Ectodermal cell (in vitro differentiated cells): Measurements from ENCODE around the gene COL19A1.
"Not testable (repeated sequence)": the region's sequence is repeated elsewhere in the genome, so short reads cannot be mapped to it uniquely, and the experiment has no call there.

Experiments used
- H3K27ac ChIP-seq: 2 replicates; pipeline ENCODE4 v1.7.0; 2013; ENCODE audit warnings: mild to moderate bottlenecking, low read depth, low read length; ENCODE audit not compliant: insufficient read depth, poor library complexity, severe bottlenecking
- H3K27me3 ChIP-seq: 2 replicates; pipeline ENCODE4 v1.7.0; 2013; ENCODE audit warnings: mild to moderate bottlenecking, low read length; ENCODE audit not compliant: insufficient read depth, control insufficient read depth, poor library complexity, severe bottlenecking
- H3K36me3 ChIP-seq: one replicate; pipeline ENCODE4 v1.7.0; 2013; ENCODE audit warnings: low read length; ENCODE audit not compliant: control insufficient read depth, insufficient read depth
- H3K4me1 ChIP-seq: one replicate; pipeline ENCODE4 v1.7.0; 2013; ENCODE audit warnings: low read length; ENCODE audit not compliant: control insufficient read depth, insufficient read depth
- H3K4me3 ChIP-seq: 2 replicates; pipeline ENCODE4 v1.7.0; 2013; ENCODE audit warnings: low read depth, low read length, control low read depth; ENCODE audit not compliant: insufficient read depth
- H3K9me3 ChIP-seq: 2 replicates; pipeline ENCODE4 v1.7.0; 2013; ENCODE audit warnings: mild to moderate bottlenecking, low read length, moderate library complexity; ENCODE audit not compliant: control insufficient read depth
- WGBS, 2 experiments: methylation state at CpG; one replicate each; pipeline ENCODE4 v1.1.7; 2013; ENCODE audit warnings: missing lambda C conversion rate in 2 of 2; 5-methylcytosine and 5-hydroxymethylcytosine counted together

The COL19A1 gene

GRCh38 chr6:69953491-69953890, 87.1 kb downstream of the COL19A1 start:
- Histone ChIP-seq H3K4me3 (no peak overlapping the region), H3K36me3 (no peaks in the 10 kb centered on the region), H3K27ac (no peak overlapping the region), H3K4me1 (no peaks in the 10 kb centered on the region), H3K27me3 (no peaks in the 10 kb centered on the region), H3K9me3 (no peaks in the 10 kb centered on the region)
- 100% methylated on average over 1 of the region's 1 CpG for WGBS, 2 experiments

DNA sequence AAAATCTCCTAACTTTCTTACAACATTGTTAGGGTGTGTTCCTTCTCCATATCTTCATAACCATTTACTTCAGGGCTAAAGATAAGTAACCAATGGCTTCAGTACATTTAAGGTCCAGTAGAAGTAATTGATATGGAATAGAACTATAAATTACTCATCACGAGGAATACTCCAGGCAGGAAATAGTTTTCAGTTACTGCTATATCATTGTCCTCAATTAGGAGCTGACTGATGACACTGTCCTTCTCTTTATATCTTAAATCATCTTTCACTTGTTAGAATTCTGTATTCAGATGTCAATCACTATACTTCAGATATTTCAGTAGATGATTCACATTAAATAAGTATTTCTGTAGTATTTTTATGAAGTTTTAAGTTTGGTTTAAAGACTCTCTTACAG, 88.4 kb downstream of the COL19A1 start:
- Histone ChIP-seq H3K27me3 (no peaks in the 10 kb centered on the region), H3K27ac (no peak overlapping the region), H3K36me3 (no peaks in the 10 kb centered on the region), H3K4me3 (no peak overlapping the region), H3K9me3 (no peaks in the 10 kb centered on the region), H3K4me1 (no peaks in the 10 kb centered on the region)
- 90 to 100% methylated on average over 1 of the region's 1 CpG for WGBS, 2 experiments

GRCh38 chr6:69957985-69958559, 91.7 kb downstream of the COL19A1 start:
- H3K27me3 ChIP-seq: no peaks in the 10 kb centered on the region
- H3K4me1 ChIP-seq: no peaks in the 10 kb centered on the region
- H3K36me3 ChIP-seq: no peaks in the 10 kb centered on the region
- WGBS, 2 experiments: 95% methylated on average over 3 of the region's 3 CpGs; no CpG with 5 or more reads in 1 of the 2 experiments
- H3K9me3 ChIP-seq: no peaks in the 10 kb centered on the region
- H3K27ac ChIP-seq: no peak overlapping the region
- no peak overlapping the region for H3K4me3 ChIP-seq

- Histone ChIP-seq H3K4me3 (no peak overlapping the region), H3K27me3 (no peaks in the 10 kb centered on the region), H3K36me3 (no peaks in the 10 kb centered on the region), H3K4me1 (no peaks in the 10 kb centered on the region), H3K27ac (no peak overlapping the region), H3K9me3 (no peaks in the 10 kb centered on the region)
- 93 to 100% methylated on average over 1 of the region's 1 CpG for WGBS, 2 experiments
Measured at GRCh38 chr6:69958978-69959377, 92.6 kb downstream of the COL19A1 start.

DNA sequence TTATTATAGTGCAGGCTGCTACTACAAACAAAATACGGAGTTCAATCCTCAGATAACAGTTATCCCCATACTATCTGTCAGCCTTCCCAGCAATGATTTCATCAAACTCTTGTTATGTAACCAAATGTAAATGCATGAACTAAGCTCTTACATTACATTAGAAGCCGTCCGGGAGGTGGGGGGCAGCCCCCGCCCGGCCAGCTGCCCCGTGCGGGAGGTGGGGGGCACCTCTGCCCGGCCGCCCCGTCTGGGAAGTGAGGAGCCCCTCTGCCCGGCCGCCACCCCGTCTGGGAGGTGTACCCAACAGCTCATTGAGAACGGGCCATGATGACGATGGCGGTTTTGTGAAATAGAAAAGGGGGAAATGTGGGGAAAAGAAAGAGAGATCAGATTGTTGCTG, 99.6 kb downstream of the COL19A1 start:
- H3K9me3 ChIP-seq, H3K36me3 ChIP-seq, H3K4me3 ChIP-seq, H3K27ac ChIP-seq, H3K4me1 ChIP-seq, H3K27me3 ChIP-seq: not testable (repeated sequence)
- WGBS, 2 experiments: 96 to 97% methylated on average over 16 of the region's 16 CpGs

DNA sequence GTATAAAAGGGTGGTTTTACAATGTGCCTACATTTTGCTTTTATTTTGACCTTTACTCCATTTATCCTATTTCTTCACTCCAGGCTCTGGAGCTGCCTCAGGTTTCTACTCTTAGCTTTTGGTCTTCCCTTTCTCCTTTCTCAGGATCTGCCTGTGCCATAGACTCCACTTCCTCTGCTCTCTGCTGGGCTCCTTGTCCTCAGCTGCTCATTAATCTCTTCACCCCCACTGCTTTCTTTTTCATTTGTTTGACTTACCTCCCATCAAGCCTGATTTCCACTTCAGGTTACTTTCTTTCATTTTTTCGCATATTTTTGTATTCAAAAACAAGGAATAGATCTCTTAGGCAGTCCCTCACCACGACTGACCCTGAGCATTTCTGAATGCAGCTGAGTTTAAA, 106.8 kb downstream of the COL19A1 start:
- Histone ChIP-seq H3K4me1 (no peaks in the 10 kb centered on the region), H3K4me3 (no peak overlapping the region), H3K36me3 (no peaks in the 10 kb centered on the region), H3K9me3 (no peaks in the 10 kb centered on the region), H3K27ac (no peak overlapping the region), H3K27me3 (no peaks in the 10 kb centered on the region)
- WGBS, 2 experiments: 0 to 3% methylated on average over 2 of the region's 2 CpGs

DNA sequence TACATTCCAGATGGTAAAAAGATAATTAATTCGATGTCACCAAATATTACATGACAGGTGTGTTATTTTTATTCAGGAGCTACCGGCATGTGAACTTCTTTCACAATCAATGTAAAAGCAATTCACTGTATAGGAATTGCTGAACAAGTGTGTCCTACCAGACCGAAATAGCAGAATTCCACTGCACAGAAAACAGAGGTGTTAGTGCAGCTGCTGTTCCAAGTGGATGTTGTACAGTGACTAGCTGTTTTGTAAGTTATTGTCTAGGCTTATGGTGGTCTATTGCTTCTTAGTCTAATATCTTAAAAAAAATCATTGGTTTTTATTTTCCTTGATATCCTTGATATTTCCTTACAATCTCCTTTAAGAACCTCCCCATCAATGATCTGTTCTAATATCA, 107.4 kb downstream of the COL19A1 start:
- H3K36me3 ChIP-seq: no peaks in the 10 kb centered on the region
- no peaks in the 10 kb centered on the region for H3K27me3 ChIP-seq
- no peak overlapping the region for H3K27ac ChIP-seq
- no peak overlapping the region for H3K4me3 ChIP-seq
- H3K9me3 ChIP-seq: no peaks in the 10 kb centered on the region
- H3K4me1 ChIP-seq: no peaks in the 10 kb centered on the region
- 96 to 100% methylated on average over 1 to 3 of the region's 3 CpGs for WGBS, 2 experiments

GRCh38 chr6:69974193-69974592, 107.8 kb downstream of the COL19A1 start:
- Histone ChIP-seq H3K27ac (no peak overlapping the region), H3K4me1 (no peaks in the 10 kb centered on the region), H3K27me3 (no peaks in the 10 kb centered on the region), H3K4me3 (no peak overlapping the region), H3K9me3 (no peaks in the 10 kb centered on the region), H3K36me3 (no peaks in the 10 kb centered on the region)
- WGBS, 2 experiments: 94 to 95% methylated on average over 2 of the region's 2 CpGs

DNA sequence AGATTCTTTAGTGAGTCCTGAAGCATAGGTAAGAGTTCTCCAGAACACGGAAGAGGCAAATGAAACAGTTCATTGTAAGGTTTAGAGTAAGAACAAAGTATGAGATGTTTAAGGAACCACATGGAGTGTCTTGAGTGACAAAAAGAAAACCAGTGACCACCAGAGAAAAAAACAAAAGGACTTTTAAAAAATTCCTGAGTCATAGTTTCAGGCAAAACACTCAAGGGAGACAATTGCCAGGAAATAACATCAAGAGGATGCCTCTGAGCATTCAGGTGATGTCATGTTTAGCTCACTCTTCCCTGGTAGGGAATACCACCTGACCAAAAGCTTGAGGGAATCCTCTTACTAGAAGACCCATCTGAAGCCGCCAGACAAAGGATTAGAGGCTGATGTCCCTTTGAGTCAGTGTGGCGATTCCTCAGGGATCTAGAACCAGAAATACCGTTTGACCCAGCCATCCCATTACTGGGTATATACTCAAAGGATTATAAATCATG, 110.3 kb downstream of the COL19A1 start:
- Histone ChIP-seq H3K27me3 (no peaks in the 10 kb centered on the region), H3K4me1 (no peaks in the 10 kb centered on the region), H3K4me3 (no peak overlapping the region), H3K27ac (no peak overlapping the region), H3K36me3 (no peaks in the 10 kb centered on the region), H3K9me3 (no peaks in the 10 kb centered on the region)
- 80 to 90% methylated on average over 4 of the region's 4 CpGs for WGBS, 2 experiments

DNA sequence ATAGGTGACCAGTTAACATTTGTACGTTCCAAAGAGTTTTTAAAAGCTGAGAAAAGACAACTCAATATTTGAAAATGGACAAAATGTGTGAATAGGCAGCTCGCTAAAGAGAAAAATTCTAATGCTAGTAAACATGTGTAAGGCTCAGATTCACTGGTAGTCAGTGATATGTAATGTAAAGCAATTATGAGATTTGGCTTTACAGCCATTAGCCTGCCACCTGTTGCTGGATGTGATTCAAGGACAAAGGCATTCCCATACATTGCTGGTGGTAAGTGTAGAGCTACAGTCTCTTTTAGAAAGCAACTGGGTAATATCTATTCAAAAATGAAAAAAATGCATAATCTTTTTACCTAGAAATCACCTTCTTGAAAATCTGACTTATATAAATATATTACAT, 114.3 kb downstream of the COL19A1 start:
- Histone ChIP-seq H3K4me3 (no peak overlapping the region), H3K4me1 (no peaks in the 10 kb centered on the region), H3K27ac (no peak overlapping the region), H3K36me3 (no peaks in the 10 kb centered on the region), H3K27me3 (no peaks in the 10 kb centered on the region), H3K9me3 (no peaks in the 10 kb centered on the region)
- 93 to 99% methylated on average over 2 of the region's 2 CpGs for WGBS, 2 experiments

DNA sequence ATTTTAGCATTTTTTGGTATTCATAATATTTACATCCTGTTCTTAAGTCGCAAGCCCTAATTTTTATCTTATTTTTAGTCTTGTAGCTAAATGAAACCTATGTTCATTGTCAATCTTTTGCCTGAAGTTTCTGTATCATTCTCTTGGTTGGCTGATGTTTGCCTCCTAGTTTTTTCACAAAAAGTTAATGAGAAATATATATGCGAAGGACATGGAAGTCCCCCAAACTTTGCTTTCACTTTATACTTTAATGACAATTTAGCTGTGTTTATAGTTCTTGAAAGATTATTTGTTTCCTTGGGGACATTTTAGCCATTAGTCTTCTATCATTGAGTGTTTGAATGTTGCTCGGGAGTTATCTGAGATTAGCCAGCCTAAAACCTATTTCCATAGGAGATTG, 118.2 kb downstream of the COL19A1 start:
- no peaks in the 10 kb centered on the region for H3K9me3 ChIP-seq
- H3K4me3 ChIP-seq: no peak overlapping the region
- no peaks in the 10 kb centered on the region for H3K4me1 ChIP-seq
- no peaks in the 10 kb centered on the region for H3K27me3 ChIP-seq
- no peak overlapping the region for H3K27ac ChIP-seq
- WGBS, 2 experiments: 100% methylated on average over 2 of the region's 3 CpGs; no CpG with 5 or more reads in 1 of the 2 experiments
- H3K36me3 ChIP-seq: no peaks in the 10 kb centered on the region
